ENCODE measurements around the gene ABCF1.

Gene ABCF1

DNA sequence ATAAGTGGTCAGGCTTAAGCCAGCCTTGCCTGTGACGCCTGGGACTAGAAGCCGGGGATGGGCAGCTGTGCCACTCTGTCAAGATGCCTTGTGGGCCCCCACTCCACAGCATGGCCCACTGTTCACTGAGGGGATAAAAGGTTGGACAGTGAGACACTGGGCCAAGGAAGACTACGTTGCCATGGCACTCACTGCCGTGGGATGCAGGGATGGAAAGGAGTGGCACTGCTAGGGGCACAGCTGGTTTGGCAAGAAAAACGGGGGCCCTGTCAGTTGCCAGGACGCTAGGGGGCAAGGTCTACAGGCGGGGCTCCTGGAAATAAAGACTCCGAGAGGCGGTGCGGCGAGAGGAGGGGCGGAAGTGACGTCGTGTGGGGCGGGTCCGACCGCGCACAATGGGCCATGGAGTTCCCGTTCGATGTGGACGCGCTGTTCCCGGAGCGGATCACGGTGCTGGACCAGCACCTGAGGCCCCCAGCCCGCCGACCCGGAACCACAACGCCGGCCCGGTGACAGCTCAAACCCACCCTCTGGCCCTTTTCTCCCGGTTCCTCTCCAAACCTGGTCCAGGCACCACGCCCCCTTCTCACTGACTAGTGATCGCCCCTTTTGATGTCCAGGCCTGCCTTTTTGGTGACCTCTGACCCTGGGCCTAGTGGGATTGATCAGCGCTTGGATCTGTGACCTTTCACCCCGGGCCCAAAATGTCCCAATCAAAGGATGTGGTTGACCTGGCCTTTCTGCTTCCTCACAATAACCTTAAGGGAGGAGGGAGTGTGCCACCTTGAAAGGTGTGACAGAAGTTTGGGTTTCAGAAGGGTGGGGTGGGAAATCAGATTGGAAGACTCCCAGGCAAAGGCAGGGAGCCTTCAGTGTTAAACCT lies 55.5 kb downstream of the ABCF1 start, which contains the start of gene ATAT1:
ATAT1 (plus strand) TSS at position 391 of the 883 bp plus-strand sequence.
- no peak for DNase-seq (ENCODE audit: low read depth)

DNA sequence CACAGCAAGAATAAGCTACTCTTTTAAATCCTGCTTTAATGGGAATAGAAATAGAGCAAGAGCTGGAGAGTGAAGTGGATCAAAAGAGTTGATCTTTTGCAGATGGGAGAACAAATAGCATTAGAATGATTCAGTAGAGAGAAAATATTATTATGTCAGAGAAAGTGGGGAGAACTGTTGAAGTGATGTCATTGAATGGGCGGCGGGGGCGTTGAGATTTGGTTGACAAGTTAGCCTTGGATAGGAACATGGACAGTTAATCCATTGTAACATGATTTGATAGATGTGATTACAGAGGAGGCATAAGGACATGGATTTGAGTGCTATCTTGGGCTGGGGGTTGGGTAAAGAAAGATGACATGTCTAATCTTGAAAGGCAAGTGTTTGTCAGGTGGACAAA lies 64.6 kb downstream of the ABCF1 start:
- DNase-seq (ENCODE audit: low read depth), result no peak

DNA sequence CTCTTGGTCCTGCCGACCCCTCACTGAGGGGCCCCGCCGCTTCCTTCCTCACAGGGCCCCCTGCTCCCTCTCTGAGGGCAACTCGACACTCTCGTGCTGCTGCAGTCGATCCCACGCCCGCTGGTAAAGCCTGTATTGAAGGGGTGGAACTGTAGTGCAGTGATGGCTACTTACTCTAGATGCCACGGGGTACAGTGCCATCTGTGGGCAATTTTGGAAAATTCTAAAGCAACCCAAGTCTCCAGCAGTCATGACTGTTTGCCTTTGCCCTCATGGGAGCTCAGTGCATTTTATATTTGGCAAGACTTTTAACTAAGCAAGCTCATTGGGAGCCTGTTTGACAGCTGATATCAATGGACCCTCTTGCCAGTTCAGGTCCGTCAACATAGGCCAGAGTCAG lies 69.2 kb downstream of the ABCF1 start:
- DNase-seq (ENCODE audit: low read depth), result no peak

DNA sequence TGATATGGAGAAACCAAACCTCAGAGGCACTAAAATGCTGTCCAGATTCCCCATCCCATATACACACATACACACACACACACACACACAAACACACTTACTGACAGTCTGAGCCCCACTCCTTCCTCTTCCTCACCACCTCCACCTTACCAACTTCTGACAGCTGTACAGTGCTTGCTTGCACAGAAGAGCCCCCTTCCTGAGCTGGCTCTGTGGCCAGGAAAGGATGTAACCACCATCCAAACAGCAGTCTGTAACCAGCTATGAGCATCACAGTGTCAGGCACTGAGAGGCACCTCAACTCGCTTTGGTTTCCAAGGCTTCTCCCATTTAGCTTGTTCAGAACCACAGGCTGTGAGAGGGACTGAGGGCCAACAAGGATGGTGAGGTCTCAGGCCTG lies 69.8 kb downstream of the ABCF1 start:
- DNase-seq (ENCODE audit: low read depth), result no peak

All from CMK (cell line).